K562 (cell line): Measurements from ENCODE around the gene ADNP. TPM values are rescaled to one million over a fixed set of nuclear protein-coding genes. Genes with fewer than 3 reads are reported as not detected.

ENCODE experiments used
- CHD1 ChIP-seq: fragments of 200-600 bp; sonication (generic); IDR thresholded peaks from one replicate; pipeline ENCODE4 v1.6.1; 2012; ENCODE audit warnings: mild to moderate bottlenecking, moderate library complexity, low read length, inconsistent platforms
- HNRNPK ChIP-seq: fragments of 200-400 bp; formaldehyde crosslinking; IDR thresholded peaks from one replicate; pipeline ENCODE4 v1.6.1; 2018; ENCODE audit warnings: mild to moderate bottlenecking, low read depth, low read length; ENCODE audit not compliant: poor library complexity, severe bottlenecking
- MAFK ChIP-seq: IDR thresholded peaks from 2 replicates; pipeline ENCODE4 v1.6.1; 2011; ENCODE audit warnings: low read length, improper control_type of control experiment
- POLR2B ChIP-seq: fragments of 450-650 bp; IDR thresholded peaks from 2 replicates; pipeline ENCODE4 v1.6.1; 2018; ENCODE audit warnings: low read depth; ENCODE audit not compliant: partially characterized antibody
- PURB ChIP-seq: sonication (generic); formaldehyde crosslinking; IDR thresholded peaks from 2 replicates; pipeline ENCODE4 v1.9.0; 2021; ENCODE audit warnings: low read depth, mild to moderate bottlenecking, missing genetic modification reagents
- PYGO2 ChIP-seq: fragments of 450-650 bp; IDR thresholded peaks from 2 replicates; pipeline ENCODE4 v1.6.1; 2016; ENCODE audit warnings: mild to moderate bottlenecking, missing genetic modification characterization, moderate library complexity, missing compliant biosample characterization
- TAF1 ChIP-seq: IDR thresholded peaks from 2 replicates; pipeline ENCODE4 v1.6.1; 2011; ENCODE audit warnings: mild to moderate bottlenecking, low read length, moderate library complexity; ENCODE audit not compliant: insufficient read depth, control insufficient read depth, severe bottlenecking; ENCODE audit errors: extremely low read depth
- XRCC5 ChIP-seq: fragments of 200-400 bp; formaldehyde crosslinking; IDR thresholded peaks from 2 replicates; pipeline ENCODE4 v1.6.1; 2017; ENCODE audit warnings: low read depth, mild to moderate bottlenecking, low read length
- polyA plus RNA-seq, 8 experiments: library from polyadenylated mRNA; depleted of rRNA in 4 of 8; stranded (reverse) in 5 of 8; unstranded in 3 of 8; fragments of >200 nt; fragmentation: Nextera tagmentation in 2 of 8; fragmentation: Illumina TruSeq in 1 of 8; extraction: Ambion mirVana in 2 of 8; extraction: Trizol in 1 of 8; gene quantifications; 2 replicates each; pipeline versions ENCODE4 v1.2.1 to v1.2.3, GENCODE V29; 2011 to 2014; ENCODE audit warnings: inconsistent platforms in 1 of 8, missing spikeins in 1 of 8
- total RNA-seq, 7 experiments: library from RNA; depleted of rRNA in 6 of 7; stranded (reverse); fragments of >200 nt in 6 of 7; fragmentation: Illumina TruSeq in 2 of 7; extraction: Trizol in 2 of 7; gene quantifications; 2 replicates each; pipeline versions ENCODE4 v1.2.1 to v1.2.3, GENCODE V29; 2011 to 2021; ENCODE audit warnings: low replicate concordance in 1 of 7
- TF ChIP-seq, protein P1 (sequence below): fragments of 450-650 bp; formaldehyde crosslinking; IDR thresholded peaks from 2 replicates; pipeline ENCODE4 v1.4.0; 2022; ENCODE audit warnings: missing genetic modification characterization
- TF ChIP-seq, protein P2 (sequence below): IDR thresholded peaks from 3 replicates; pipeline ENCODE4 v1.6.1; 2011; ENCODE audit warnings: borderline replicate concordance, mild to moderate bottlenecking; ENCODE audit not compliant: insufficient read length, insufficient read depth
- TF ChIP-seq, protein P3 (sequence below): fragments of 250-450 bp; sonication (Bioruptor Pico); IDR thresholded peaks from 2 replicates; pipeline ENCODE4 v1.5.0; 2021
- TF ChIP-seq, protein P4 (sequence below), 2 experiments: fragments of 450-650 bp in 1 of 2; sonication (generic) in 1 of 2; formaldehyde crosslinking in 1 of 2; IDR thresholded peaks; 2 replicates each; pipeline versions ENCODE4 v1.7.1 to v1.9.0; 2016 to 2022; ENCODE audit warnings: inconsistent platforms in 1 of 2, mild to moderate bottlenecking in 1 of 2, missing genetic modification reagents in 1 of 2

The ADNP gene
- total and polyA plus RNA-seq, 9 of the 15 experiments (the other 6 are each of a cell fraction or from before 2014, with no cell fraction given): 17.8 to 59.9 (median 25.3) TPM

DNA sequence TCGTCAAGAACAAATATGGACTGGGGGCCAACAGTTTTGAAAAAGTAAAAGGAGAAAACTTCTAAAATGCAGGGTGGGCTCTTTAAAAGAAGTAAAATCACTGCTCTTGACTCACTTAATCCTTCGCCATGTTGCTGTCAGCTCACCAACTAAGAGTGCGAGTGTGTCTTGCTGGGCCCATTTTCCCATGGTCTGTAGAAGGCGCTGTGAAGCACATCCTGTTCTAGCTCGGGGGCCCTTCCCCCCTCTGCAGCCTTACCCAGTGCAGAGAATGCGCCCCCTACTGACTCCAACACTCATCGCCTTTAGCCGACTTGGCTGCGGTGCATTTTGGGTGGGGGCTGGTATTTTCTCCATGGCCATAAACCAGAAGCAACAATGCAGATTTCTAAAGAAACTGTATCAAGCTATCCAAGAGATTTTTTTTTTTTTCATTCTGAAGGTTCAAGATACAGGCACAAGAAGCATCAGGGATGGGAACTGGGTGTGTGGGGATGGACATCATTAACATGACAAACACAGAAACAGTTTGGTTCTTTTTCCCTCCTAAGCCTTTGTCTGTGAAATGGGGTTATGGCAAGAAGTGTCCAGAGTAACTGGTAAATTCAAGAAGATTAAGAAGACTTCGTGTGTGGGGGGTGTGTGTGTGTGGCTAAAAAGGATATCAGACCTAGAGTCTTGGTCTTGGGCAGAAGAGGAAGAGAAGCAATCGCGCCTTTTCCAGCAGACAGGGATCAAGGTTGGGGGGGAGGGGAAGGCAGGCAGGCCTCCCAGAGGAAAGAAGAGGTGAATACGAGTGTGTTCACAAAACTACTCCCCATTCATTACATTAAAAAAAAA lies 1.7 kb downstream of the ADNP start (continued):
- TF ChIP-seq, protein P1, sequence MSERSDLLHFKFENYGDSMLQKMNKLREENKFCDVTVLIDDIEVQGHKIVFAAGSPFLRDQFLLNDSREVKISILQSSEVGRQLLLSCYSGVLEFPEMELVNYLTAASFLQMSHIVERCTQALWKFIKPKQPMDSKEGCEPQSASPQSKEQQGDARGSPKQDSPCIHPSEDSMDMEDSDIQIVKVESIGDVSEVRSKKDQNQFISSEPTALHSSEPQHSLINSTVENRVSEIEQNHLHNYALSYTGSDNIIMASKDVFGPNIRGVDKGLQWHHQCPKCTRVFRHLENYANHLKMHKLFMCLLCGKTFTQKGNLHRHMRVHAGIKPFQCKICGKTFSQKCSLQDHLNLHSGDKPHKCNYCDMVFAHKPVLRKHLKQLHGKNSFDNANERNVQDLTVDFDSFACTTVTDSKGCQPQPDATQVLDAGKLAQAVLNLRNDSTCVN (CRISPR knock-in tag): 0 out of 2 replicates have a peak, but pooled peaks have one; percentile 11
- no peak for TF ChIP-seq PYGO2
- TF ChIP-seq CHD1: no peak
- TF ChIP-seq XRCC5: peak; percentile 99
- no peak; the same call in 1 of the 2 replicates for TF ChIP-seq MAFK
- peak; percentile 61 for TF ChIP-seq TAF1
- TF ChIP-seq, protein P2, sequence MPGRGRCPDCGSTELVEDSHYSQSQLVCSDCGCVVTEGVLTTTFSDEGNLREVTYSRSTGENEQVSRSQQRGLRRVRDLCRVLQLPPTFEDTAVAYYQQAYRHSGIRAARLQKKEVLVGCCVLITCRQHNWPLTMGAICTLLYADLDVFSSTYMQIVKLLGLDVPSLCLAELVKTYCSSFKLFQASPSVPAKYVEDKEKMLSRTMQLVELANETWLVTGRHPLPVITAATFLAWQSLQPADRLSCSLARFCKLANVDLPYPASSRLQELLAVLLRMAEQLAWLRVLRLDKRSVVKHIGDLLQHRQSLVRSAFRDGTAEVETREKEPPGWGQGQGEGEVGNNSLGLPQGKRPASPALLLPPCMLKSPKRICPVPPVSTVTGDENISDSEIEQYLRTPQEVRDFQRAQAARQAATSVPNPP: no peak
- TF ChIP-seq POLR2B: no peak
- TF ChIP-seq PURB (CRISPR knock-in tag): no peak
- TF ChIP-seq, protein P3, sequence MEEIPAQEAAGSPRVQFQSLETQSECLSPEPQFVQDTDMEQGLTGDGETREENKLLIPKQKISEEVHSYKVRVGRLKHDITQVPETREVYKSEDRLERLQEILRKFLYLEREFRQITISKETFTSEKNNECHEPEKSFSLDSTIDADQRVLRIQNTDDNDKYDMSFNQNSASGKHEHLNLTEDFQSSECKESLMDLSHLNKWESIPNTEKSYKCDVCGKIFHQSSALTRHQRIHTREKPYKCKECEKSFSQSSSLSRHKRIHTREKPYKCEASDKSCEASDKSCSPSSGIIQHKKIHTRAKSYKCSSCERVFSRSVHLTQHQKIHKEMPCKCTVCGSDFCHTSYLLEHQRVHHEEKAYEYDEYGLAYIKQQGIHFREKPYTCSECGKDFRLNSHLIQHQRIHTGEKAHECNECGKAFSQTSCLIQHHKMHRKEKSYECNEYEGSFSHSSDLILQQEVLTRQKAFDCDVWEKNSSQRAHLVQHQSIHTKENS (CRISPR knock-in tag): no peak
- TF ChIP-seq HNRNPK: no peak
- TF ChIP-seq, protein P4, sequence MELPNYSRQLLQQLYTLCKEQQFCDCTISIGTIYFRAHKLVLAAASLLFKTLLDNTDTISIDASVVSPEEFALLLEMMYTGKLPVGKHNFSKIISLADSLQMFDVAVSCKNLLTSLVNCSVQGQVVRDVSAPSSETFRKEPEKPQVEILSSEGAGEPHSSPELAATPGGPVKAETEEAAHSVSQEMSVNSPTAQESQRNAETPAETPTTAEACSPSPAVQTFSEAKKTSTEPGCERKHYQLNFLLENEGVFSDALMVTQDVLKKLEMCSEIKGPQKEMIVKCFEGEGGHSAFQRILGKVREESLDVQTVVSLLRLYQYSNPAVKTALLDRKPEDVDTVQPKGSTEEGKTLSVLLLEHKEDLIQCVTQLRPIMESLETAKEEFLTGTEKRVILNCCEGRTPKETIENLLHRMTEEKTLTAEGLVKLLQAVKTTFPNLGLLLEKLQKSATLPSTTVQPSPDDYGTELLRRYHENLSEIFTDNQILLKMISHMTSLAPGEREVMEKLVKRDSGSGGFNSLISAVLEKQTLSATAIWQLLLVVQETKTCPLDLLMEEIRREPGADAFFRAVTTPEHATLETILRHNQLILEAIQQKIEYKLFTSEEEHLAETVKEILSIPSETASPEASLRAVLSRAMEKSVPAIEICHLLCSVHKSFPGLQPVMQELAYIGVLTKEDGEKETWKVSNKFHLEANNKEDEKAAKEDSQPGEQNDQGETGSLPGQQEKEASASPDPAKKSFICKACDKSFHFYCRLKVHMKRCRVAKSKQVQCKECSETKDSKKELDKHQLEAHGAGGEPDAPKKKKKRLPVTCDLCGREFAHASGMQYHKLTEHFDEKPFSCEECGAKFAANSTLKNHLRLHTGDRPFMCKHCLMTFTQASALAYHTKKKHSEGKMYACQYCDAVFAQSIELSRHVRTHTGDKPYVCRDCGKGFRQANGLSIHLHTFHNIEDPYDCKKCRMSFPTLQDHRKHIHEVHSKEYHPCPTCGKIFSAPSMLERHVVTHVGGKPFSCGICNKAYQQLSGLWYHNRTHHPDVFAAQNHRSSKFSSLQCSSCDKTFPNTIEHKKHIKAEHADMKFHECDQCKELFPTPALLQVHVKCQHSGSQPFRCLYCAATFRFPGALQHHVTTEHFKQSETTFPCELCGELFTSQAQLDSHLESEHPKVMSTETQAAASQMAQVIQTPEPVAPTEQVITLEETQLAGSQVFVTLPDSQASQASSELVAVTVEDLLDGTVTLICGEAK (IDR thresholded peaks at IDR 0.05): peak; percentile 51; the same call in 1 of the 2 replicates
- TF ChIP-seq, protein P4 (CRISPR knock-in tag; IDR thresholded peaks at IDR 0.05): no peak
